ENCODE measurements around the gene ST6GALNAC2.
"Not testable (repeated sequence)": the region's sequence is repeated elsewhere in the genome, so short reads cannot be mapped to it uniquely, and the experiment has no call there.

The ST6GALNAC2 gene

GRCh38 chr17:76566988-76567431 is 18.6 kb downstream of the ST6GALNAC2 start:
- Histone ChIP-seq H3K9me3 (ENCODE audit: control extremely low read depth in 1 of 5, control insufficient read depth in 4 of 5, insufficient read depth in 2 of 5, low read depth in 1 of 5, low read length in 4 of 5) (peaks cover 0 to 3% (median 0%) of the 10 kb centered on the region in 5 experiments), H3K27ac (ENCODE audit: insufficient read depth in 1 of 2, low read depth in 1 of 2, low read length in 2 of 2, poor library complexity in 1 of 2, severe bottlenecking in 2 of 2) (no peak overlapping the region), H3K4me3 (ENCODE audit: control insufficient read depth in 1 of 7, extremely low read depth in 1 of 7, insufficient read depth in 4 of 7, low read depth in 2 of 7, low read length in 6 of 7) (no peak overlapping the region), H3K4me1 (ENCODE audit: control extremely low read depth in 1 of 4, control insufficient read depth in 4 of 4, insufficient read depth in 4 of 4, low read length in 3 of 4) (peaks cover 3 to 49% (median 37%) of the 10 kb centered on the region in 4 experiments), H3K36me3 (ENCODE audit: control insufficient read depth in 4 of 4, insufficient read depth in 4 of 4, low read length in 3 of 4) (peaks cover 0 to 34% (median 15%) of the 10 kb centered on the region in 4 experiments), H3K27me3 (replicated peaks in 2 of 5; ENCODE audit: control insufficient read depth in 4 of 5, insufficient read depth in 5 of 5, low read length in 4 of 5) (no peaks in the 10 kb centered on the region)
- ChIA-PET CTCF (interaction anchor here (0.6 to 6.7 kb wide), 16 partner anchors 9 to 114 kb away, joined by 3 to 57 read pairs (median 6); partner anchors contain the start of genes AANAT and ST6GALNAC2), POLR2A (interaction anchor here (1.6 kb wide), 1 partner anchor 9 kb away, joined by 8 read pairs; no protein-coding TSS in a partner anchor)
- WGBS (ENCODE audit: insufficient coverage) = 93% methylated on average over 5 of the region's 5 CpGs
- DNase-seq = no peak

- CTCF ChIA-PET = interaction anchor here (0.6 to 6.7 kb wide), 13 partner anchors 8 to 115 kb away, joined by 3 to 57 read pairs (median 6); partner anchors contain the start of gene ST6GALNAC2
Observed at GRCh38 chr17:76566613-76566943, 19.1 kb downstream of the ST6GALNAC2 start.

GRCh38 chr17:76565728-76566612 is 19.7 kb downstream of the ST6GALNAC2 start:
- no peak for DNase-seq
- Histone ChIP-seq H3K27ac (ENCODE audit: insufficient read depth in 1 of 2, low read depth in 1 of 2, low read length in 2 of 2, poor library complexity in 1 of 2, severe bottlenecking in 2 of 2) (no peak overlapping the region), H3K27me3 (replicated peaks in 2 of 5; ENCODE audit: control insufficient read depth in 4 of 5, insufficient read depth in 5 of 5, low read length in 4 of 5) (no peaks in the 10 kb centered on the region), H3K4me1 (ENCODE audit: control extremely low read depth in 1 of 4, control insufficient read depth in 4 of 4, insufficient read depth in 4 of 4, low read length in 3 of 4) (peaks cover 5 to 59% (median 39%) of the 10 kb centered on the region in 4 experiments), H3K36me3 (ENCODE audit: control insufficient read depth in 4 of 4, insufficient read depth in 4 of 4, low read length in 3 of 4) (peaks cover 10 to 44% (median 24%) of the 10 kb centered on the region in 4 experiments), H3K9me3 (ENCODE audit: control extremely low read depth in 1 of 5, control insufficient read depth in 4 of 5, insufficient read depth in 2 of 5, low read depth in 1 of 5, low read length in 4 of 5) (peaks cover 0 to 3% (median 0%) of the 10 kb centered on the region in 5 experiments), H3K4me3 (ENCODE audit: control insufficient read depth in 1 of 7, extremely low read depth in 1 of 7, insufficient read depth in 4 of 7, low read depth in 2 of 7, low read length in 6 of 7) (no peak overlapping the region)
- POLR2A ChIA-PET = interaction anchor here (1.4 kb wide), 1 partner anchor 9 kb away, joined by 4 read pairs; no protein-coding TSS in a partner anchor
- WGBS (ENCODE audit: insufficient coverage) = 92% methylated on average over 13 of the region's 14 CpGs
- CTCF ChIA-PET = interaction anchor here (0.6 to 6.7 kb wide), 14 partner anchors 8 to 116 kb away, joined by 3 to 57 read pairs (median 6); partner anchors contain the start of gene ST6GALNAC2

More at GRCh38 chr17:76566613-76566943, 19.1 kb downstream of the ST6GALNAC2 start:
- no peak overlapping the region for H3K4me3 ChIP-seq (ENCODE audit: control insufficient read depth in 1 of 7, extremely low read depth in 1 of 7, insufficient read depth in 4 of 7, low read depth in 2 of 7, low read length in 6 of 7)
- peaks cover 3 to 53% (median 37%) of the 10 kb centered on the region in 4 experiments for H3K4me1 ChIP-seq (ENCODE audit: control extremely low read depth in 1 of 4, control insufficient read depth in 4 of 4, insufficient read depth in 4 of 4, low read length in 3 of 4)
- POLR2A ChIA-PET = interaction anchor here (1.4 kb wide), 1 partner anchor 9 kb away, joined by 4 read pairs; no protein-coding TSS in a partner anchor
- 100% methylated on average over 1 of the region's 3 CpGs for WGBS (ENCODE audit: insufficient coverage)
- no peak overlapping the region for H3K27ac ChIP-seq (ENCODE audit: insufficient read depth in 1 of 2, low read depth in 1 of 2, low read length in 2 of 2, poor library complexity in 1 of 2, severe bottlenecking in 2 of 2)
- peaks cover 0 to 3% (median 0%) of the 10 kb centered on the region in 5 experiments for H3K9me3 ChIP-seq (ENCODE audit: control extremely low read depth in 1 of 5, control insufficient read depth in 4 of 5, insufficient read depth in 2 of 5, low read depth in 1 of 5, low read length in 4 of 5)
- no peaks in the 10 kb centered on the region for H3K27me3 ChIP-seq (replicated peaks in 2 of 5; ENCODE audit: control insufficient read depth in 4 of 5, insufficient read depth in 5 of 5, low read length in 4 of 5)
- peaks cover 4 to 38% (median 18%) of the 10 kb centered on the region in 4 experiments for H3K36me3 ChIP-seq (ENCODE audit: control insufficient read depth in 4 of 4, insufficient read depth in 4 of 4, low read length in 3 of 4)
- no peak for DNase-seq

GRCh38 chr17:76564991-76565727 is 20.5 kb downstream of the ST6GALNAC2 start:
- DNase-seq = peak in 2 of 3 donors; percentile 42 to 43
- H3K4me1 ChIP-seq (ENCODE audit: control extremely low read depth in 1 of 4, control insufficient read depth in 4 of 4, insufficient read depth in 4 of 4, low read length in 3 of 4) = peaks cover 7 to 67% (median 43%) of the 10 kb centered on the region in 4 experiments
- ChIA-PET CTCF (interaction anchor here (1.3 to 3.2 kb wide), 4 partner anchors 10 to 116 kb away, joined by 4 to 14 read pairs (median 8); no protein-coding TSS in a partner anchor), POLR2A (interaction anchor here (1.4 kb wide), 1 partner anchor 8 kb away, joined by 4 read pairs; no protein-coding TSS in a partner anchor)
- not testable (repeated sequence) for H3K4me3 ChIP-seq (ENCODE audit: control insufficient read depth in 1 of 7, extremely low read depth in 1 of 7, insufficient read depth in 4 of 7, low read depth in 2 of 7, low read length in 6 of 7); H3K27me3 ChIP-seq (replicated peaks in 2 of 5; ENCODE audit: control insufficient read depth in 4 of 5, insufficient read depth in 5 of 5, low read length in 4 of 5); H3K9me3 ChIP-seq (ENCODE audit: control extremely low read depth in 1 of 5, control insufficient read depth in 4 of 5, insufficient read depth in 2 of 5, low read depth in 1 of 5, low read length in 4 of 5); H3K27ac ChIP-seq (ENCODE audit: insufficient read depth in 1 of 2, low read depth in 1 of 2, low read length in 2 of 2, poor library complexity in 1 of 2, severe bottlenecking in 2 of 2)
- peaks cover 10 to 52% (median 25%) of the 10 kb centered on the region in 4 experiments for H3K36me3 ChIP-seq (ENCODE audit: control insufficient read depth in 4 of 4, insufficient read depth in 4 of 4, low read length in 3 of 4)
- 100% methylated on average over 4 of the region's 8 CpGs for WGBS (ENCODE audit: insufficient coverage)

GRCh38 chr17:76563359-76563758 is 22.3 kb downstream of the ST6GALNAC2 start:
- POLR2A ChIA-PET; H3K27ac ChIP-seq (ENCODE audit: insufficient read depth in 1 of 2, low read depth in 1 of 2, low read length in 2 of 2, poor library complexity in 1 of 2, severe bottlenecking in 2 of 2); H3K27me3 ChIP-seq (replicated peaks in 2 of 5; ENCODE audit: control insufficient read depth in 4 of 5, insufficient read depth in 5 of 5, low read length in 4 of 5); H3K9me3 ChIP-seq (ENCODE audit: control extremely low read depth in 1 of 5, control insufficient read depth in 4 of 5, insufficient read depth in 2 of 5, low read depth in 1 of 5, low read length in 4 of 5); DNase-seq; H3K4me3 ChIP-seq (ENCODE audit: control insufficient read depth in 1 of 7, extremely low read depth in 1 of 7, insufficient read depth in 4 of 7, low read depth in 2 of 7, low read length in 6 of 7): not testable (repeated sequence)
- CTCF ChIA-PET = interaction anchor here (6.6 kb wide), 1 partner anchor 22 kb away, joined by 50 read pairs; the partner anchor contains the start of gene ST6GALNAC2
- Histone ChIP-seq H3K36me3 (ENCODE audit: control insufficient read depth in 4 of 4, insufficient read depth in 4 of 4, low read length in 3 of 4) (peaks cover 13 to 58% (median 25%) of the 10 kb centered on the region in 4 experiments), H3K4me1 (ENCODE audit: control extremely low read depth in 1 of 4, control insufficient read depth in 4 of 4, insufficient read depth in 4 of 4, low read length in 3 of 4) (peaks cover 11 to 78% (median 48%) of the 10 kb centered on the region in 4 experiments)
- 88% methylated on average over 1 of the region's 2 CpGs for WGBS (ENCODE audit: insufficient coverage)

GRCh38 chr17:76562734-76563148 is 22.9 kb downstream of the ST6GALNAC2 start:
- H3K27ac ChIP-seq (ENCODE audit: insufficient read depth in 1 of 2, low read depth in 1 of 2, low read length in 2 of 2, poor library complexity in 1 of 2, severe bottlenecking in 2 of 2) = no peak overlapping the region
- H3K4me3 ChIP-seq (ENCODE audit: control insufficient read depth in 1 of 7, extremely low read depth in 1 of 7, insufficient read depth in 4 of 7, low read depth in 2 of 7, low read length in 6 of 7) = no peak overlapping the region
- H3K9me3 ChIP-seq (ENCODE audit: control extremely low read depth in 1 of 5, control insufficient read depth in 4 of 5, insufficient read depth in 2 of 5, low read depth in 1 of 5, low read length in 4 of 5) = no peaks in the 10 kb centered on the region
- CTCF ChIA-PET = interaction anchor here (6.6 kb wide), 1 partner anchor 23 kb away, joined by 50 read pairs; the partner anchor contains the start of gene ST6GALNAC2
- H3K4me1 ChIP-seq (ENCODE audit: control extremely low read depth in 1 of 4, control insufficient read depth in 4 of 4, insufficient read depth in 4 of 4, low read length in 3 of 4) = peaks cover 13 to 78% (median 46%) of the 10 kb centered on the region in 4 experiments
- POLR2A ChIA-PET = no interaction called here
- DNase-seq = no peak
- 100% methylated on average over 1 of the region's 6 CpGs for WGBS (ENCODE audit: insufficient coverage)
- no peaks in the 10 kb centered on the region for H3K27me3 ChIP-seq (replicated peaks in 2 of 5; ENCODE audit: control insufficient read depth in 4 of 5, insufficient read depth in 5 of 5, low read length in 4 of 5)
- H3K36me3 ChIP-seq (ENCODE audit: control insufficient read depth in 4 of 4, insufficient read depth in 4 of 4, low read length in 3 of 4) = peaks cover 13 to 58% (median 25%) of the 10 kb centered on the region in 4 experiments
